NCI-H1417 treated with DMSO at 0.1 percent for 48 hours (cell line): ENCODE data around the gene RUFY3.
"Not testable (repeated sequence)": the region's sequence is repeated elsewhere in the genome, so short reads cannot be mapped to it uniquely, and the experiment has no call there.

Experiments
- DNase-seq: peaks from one replicate; lab custom pipeline; 2025; lab: John Stamatoyannopoulos, UW

Gene RUFY3

GRCh38 chr4:70778888-70779422 lies 57.2 kb downstream of the RUFY3 start:
- no peak for DNase-seq

GRCh38 chr4:70783096-70783495 lies 61.3 kb downstream of the RUFY3 start:
- no peak for DNase-seq

- no peak for DNase-seq
Observed at GRCh38 chr4:70787496-70787895, 65.7 kb downstream of the RUFY3 start.

- no peak for DNase-seq
Observed at GRCh38 chr4:70788733-70789132, 67.0 kb downstream of the RUFY3 start.

GRCh38 chr4:70793626-70794025 lies 71.9 kb downstream of the RUFY3 start:
- no peak for DNase-seq

- no peak for DNase-seq
Observed at GRCh38 chr4:70801265-70801809, 79.6 kb downstream of the RUFY3 start.

GRCh38 chr4:70802928-70803580 lies 81.3 kb downstream of the RUFY3 start:
- DNase-seq, result no peak

GRCh38 chr4:70808151-70808550 lies 86.4 kb downstream of the RUFY3 start:
- no peak for DNase-seq

GRCh38 chr4:70815370-70815769 lies 93.6 kb downstream of the RUFY3 start:
- DNase-seq, result no peak

- no peak for DNase-seq
Observed at GRCh38 chr4:70816894-70817293, 95.1 kb downstream of the RUFY3 start.

GRCh38 chr4:70818173-70818855 lies 96.5 kb downstream of the RUFY3 start:
- DNase-seq, result no peak

GRCh38 chr4:70818921-70819320 lies 97.2 kb downstream of the RUFY3 start:
- DNase-seq, result no peak

GRCh38 chr4:70829015-70829414 lies 107.3 kb downstream of the RUFY3 start:
- DNase-seq, result no peak

- no peak for DNase-seq
Observed at GRCh38 chr4:70829492-70829891, 107.7 kb downstream of the RUFY3 start.

GRCh38 chr4:70830054-70830453 lies 108.3 kb downstream of the RUFY3 start:
- DNase-seq, result no peak

GRCh38 chr4:70831293-70831692 lies 109.5 kb downstream of the RUFY3 start:
- no peak for DNase-seq

GRCh38 chr4:70833675-70834074 lies 111.9 kb downstream of the RUFY3 start:
- DNase-seq, result no peak

GRCh38 chr4:70836081-70836480 lies 114.3 kb downstream of the RUFY3 start:
- DNase-seq, result no peak

GRCh38 chr4:70838204-70838603 lies 116.4 kb downstream of the RUFY3 start:
- DNase-seq, result no peak

- peak; percentile 38 for DNase-seq
Observed at GRCh38 chr4:70838666-70839588, 117.2 kb downstream of the RUFY3 start.

GRCh38 chr4:70839589-70840093 lies 117.9 kb downstream of the RUFY3 start, which contains the start of gene GRSF1:
GRSF1 (minus strand) TSS chr4:70839890; CDS start chr4:70839827, 63 bp downstream.
- peak; percentile 12 for DNase-seq

GRCh38 chr4:70840137-70840536 lies 118.4 kb downstream of the RUFY3 start:
- DNase-seq, result not testable (repeated sequence)
